GM12874 (cell line): Measurements from ENCODE around the gene KRT38.

Experiments used
- TF ChIP-seq, protein P1 (sequence below): IDR thresholded peaks from 2 replicates; pipeline ENCODE4 v1.5.1; 2011; ENCODE audit warnings: low read depth, mild to moderate bottlenecking, control low read depth, low read length, moderate library complexity; ENCODE audit not compliant: insufficient read depth

The KRT38 gene

DNA sequence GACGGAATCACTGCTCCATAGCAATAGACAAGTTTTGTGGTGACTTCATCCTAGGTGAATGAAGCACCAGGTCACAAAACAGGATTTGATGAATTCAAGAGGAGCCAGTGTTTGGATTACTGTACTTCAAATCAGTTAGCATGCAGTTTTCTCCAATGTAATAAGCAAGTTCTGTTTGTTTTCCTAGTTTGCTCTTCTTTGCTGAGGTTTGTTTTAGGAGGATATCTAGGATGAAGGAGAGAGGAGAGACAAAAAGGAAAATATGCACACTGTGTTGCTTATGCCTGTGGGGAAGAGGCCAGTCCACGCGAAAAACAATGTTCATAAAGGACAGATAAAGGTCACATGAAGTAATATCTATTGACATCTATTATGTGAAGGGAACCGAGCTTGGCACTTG is 25.4 kb downstream of the KRT38 start:
- TF ChIP-seq, protein P1, sequence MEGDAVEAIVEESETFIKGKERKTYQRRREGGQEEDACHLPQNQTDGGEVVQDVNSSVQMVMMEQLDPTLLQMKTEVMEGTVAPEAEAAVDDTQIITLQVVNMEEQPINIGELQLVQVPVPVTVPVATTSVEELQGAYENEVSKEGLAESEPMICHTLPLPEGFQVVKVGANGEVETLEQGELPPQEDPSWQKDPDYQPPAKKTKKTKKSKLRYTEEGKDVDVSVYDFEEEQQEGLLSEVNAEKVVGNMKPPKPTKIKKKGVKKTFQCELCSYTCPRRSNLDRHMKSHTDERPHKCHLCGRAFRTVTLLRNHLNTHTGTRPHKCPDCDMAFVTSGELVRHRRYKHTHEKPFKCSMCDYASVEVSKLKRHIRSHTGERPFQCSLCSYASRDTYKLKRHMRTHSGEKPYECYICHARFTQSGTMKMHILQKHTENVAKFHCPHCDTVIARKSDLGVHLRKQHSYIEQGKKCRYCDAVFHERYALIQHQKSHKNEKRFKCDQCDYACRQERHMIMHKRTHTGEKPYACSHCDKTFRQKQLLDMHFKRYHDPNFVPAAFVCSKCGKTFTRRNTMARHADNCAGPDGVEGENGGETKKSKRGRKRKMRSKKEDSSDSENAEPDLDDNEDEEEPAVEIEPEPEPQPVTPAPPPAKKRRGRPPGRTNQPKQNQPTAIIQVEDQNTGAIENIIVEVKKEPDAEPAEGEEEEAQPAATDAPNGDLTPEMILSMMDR: no peak

DNA sequence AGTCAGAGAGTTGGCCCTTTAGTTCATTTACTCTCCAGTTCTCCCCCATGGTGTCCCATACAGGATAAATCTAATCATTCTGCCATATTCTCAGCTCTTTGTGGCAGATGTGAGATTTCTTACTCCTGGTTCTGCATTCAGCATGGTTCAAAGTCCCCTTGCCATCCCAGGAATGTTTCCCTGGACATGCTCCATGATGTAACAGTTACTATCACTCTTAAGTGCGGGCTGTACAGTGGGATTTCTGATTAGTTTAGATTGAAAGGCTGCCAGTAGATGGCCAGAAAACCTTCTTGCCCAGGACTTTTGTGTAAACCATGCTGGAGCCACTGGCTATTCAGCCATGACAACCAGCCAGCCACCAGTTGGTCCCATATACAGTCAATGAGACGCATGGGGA is 26.8 kb downstream of the KRT38 start:
- TF ChIP-seq, protein P1: no peak

DNA sequence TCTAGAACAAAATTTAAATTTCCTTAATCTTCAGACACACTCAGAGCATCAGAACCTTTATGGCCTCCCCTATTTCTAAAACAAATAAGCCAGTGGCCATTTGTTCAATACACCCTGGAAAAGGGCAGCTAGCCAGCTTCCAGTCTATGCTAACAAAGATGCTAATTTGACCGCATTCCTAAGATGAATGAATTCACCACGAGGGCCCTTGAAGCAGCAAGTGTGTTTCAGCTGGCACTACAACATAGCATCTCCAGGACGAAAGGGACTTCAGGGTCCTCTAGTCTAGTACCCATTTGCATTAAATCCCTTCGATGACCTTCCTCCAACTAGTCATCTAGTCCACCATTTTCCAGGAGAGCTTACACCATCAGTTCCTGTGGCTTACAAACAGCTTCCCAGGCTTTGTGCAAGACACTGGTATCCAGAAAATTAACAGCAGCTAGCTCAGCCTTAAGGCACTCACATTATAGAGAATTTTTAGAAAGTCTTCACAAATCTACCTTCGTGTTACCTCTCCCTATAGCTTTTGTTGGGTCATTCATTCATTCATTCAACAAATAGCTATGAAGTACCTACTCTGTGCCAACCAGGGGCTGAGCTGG is 27.3 kb downstream of the KRT38 start:
- TF ChIP-seq, protein P1: no peak

DNA sequence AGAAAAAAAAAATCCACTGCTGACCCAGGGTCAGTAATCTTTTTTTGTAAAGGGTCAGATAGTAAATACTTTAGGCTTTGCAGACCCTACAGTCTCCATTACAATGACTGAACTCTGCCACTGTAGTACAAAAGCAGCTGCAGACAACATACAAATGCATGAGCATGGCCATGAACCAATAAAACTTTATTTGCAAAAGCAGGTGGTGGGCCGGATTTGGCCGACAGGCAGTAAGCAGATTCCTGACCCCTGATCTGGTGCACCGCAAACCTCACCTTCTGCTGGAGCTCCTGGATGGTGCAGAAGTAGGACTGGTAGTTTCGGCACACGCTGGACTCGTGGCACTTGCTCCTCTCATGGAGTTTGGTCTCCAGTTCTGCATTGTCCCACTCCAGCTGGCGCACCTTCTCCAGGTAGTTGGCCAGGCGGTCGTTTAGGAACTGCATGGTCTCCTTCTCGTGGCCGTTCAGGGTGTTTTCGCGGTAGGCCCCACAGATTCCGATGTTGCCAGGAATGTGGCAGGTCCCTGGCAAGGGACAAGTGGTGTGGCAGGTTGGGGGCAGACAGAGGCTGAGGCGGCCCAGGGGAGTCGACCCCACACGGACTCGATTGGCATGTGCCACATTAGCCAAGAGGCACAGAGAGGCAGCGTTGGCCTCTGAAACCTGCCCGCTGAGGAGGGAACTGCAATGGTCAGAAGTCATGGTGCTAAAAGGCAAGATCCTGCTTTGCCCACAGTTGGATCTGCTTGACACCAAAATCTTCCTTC is 29.5 kb downstream of the KRT38 start:
- TF ChIP-seq, protein P1: no peak

DNA sequence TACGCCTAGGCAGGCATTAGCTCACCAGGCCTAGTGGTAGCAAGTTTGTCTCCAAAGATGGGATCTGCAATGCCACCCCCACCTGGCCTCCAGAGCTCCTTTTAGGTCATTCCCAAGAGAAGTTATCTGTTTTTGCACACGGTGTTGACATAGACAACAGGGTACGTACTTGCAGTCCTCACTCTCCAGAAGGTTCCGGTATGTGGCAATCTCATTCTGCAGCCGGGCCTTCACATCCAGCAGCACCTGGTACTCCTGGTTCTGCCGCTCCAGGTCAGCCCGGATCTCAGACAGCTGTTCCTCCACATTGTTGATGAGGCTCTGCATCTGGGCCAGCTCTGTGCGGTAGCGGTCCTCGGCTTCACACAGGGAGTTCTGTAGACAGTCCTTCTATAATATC is 33.6 kb downstream of the KRT38 start:
- TF ChIP-seq, protein P1: no peak

DNA sequence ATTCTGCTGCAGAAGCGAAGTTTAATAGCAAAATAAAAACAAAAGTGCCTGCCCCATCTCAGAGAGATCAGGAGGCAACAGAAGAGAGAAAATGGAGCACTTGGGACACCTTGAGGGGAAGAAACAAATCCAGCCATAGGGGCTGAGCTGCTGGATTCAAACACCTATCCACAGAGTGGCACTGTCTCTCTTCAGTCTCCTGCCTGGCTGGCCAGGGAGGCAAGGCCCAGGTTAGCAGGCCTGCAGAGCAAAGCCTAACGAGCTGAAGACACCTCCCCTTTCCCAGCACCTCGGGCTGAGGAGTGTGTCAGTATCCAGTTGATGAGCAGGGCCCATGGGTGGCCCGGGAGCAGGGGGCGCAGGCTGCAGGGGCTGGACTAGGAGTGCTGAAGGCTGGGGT is 34.6 kb downstream of the KRT38 start:
- TF ChIP-seq, protein P1: no peak

DNA sequence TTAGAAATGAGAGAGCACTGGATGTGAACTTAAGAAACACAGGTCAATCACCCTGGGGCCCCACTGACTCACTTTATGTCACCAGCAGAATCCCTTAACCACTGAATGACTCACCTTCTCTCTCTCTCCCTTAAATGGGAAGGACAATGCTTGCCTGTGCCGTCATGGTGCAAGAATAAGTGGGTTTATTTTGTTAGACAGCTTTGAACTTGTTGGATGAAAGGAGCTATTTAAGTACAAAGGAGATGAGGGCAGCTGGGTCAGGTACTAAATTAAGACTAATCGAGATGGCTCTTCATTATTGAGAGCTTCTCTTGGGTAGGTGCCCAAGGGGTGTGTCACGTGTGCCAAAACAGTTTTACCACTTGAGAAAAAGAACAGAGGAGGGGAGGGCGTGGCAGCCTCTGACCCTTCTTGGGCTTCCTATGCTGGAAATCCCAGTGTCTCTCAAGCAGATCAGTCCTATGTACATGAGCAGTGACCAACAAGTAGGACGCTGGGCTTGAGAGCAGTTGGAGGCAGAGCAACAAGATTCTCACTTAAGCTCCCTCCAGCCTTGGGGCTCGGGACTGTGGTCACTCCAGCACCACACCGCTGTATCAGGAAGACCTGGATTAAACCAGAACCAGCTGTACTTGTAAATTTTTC is 36.6 kb downstream of the KRT38 start:
- TF ChIP-seq, protein P1: no peak
